ENCODE data around the gene SPAG6. TPM values are rescaled to one million over a fixed set of nuclear protein-coding genes. Genes with fewer than 3 reads are reported as not detected.

Gene SPAG6
- total and polyA plus RNA-seq, 9 of the 15 experiments (the other 6 are each of a cell fraction or from before 2014, with no cell fraction given) = 3.5 to 23.1 (median 11.8) TPM

DNA sequence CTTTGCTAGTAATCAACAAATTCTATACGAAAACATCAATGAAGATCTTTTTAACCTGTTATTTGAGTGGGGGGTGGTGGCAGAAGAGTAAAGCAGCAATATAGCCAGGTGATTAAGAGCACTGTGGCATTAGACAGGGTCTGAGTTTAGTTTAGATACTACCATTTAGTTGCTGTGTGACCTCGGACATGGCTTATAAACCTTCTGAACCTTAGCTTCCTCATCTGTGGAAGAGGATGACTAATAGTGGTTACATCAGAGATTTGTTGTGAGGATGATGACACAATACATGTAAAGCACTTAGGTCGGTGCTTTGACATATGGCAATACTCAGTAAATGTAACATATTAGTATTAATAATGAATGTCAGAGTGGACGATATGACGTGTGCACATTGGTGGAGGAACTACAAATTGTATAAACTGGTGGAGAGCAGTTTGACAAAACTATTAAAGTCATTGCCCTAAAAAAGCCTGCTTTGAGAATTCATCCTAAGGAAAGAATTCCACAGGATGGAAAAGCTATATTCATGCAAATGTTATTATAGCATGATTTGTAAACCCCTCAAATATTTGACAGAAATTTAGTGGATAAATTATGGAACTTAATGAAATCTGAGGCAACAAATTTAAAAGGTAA lies 24.3 kb downstream of the SPAG6 start (continued):
- TF ChIP-seq, protein P1, sequence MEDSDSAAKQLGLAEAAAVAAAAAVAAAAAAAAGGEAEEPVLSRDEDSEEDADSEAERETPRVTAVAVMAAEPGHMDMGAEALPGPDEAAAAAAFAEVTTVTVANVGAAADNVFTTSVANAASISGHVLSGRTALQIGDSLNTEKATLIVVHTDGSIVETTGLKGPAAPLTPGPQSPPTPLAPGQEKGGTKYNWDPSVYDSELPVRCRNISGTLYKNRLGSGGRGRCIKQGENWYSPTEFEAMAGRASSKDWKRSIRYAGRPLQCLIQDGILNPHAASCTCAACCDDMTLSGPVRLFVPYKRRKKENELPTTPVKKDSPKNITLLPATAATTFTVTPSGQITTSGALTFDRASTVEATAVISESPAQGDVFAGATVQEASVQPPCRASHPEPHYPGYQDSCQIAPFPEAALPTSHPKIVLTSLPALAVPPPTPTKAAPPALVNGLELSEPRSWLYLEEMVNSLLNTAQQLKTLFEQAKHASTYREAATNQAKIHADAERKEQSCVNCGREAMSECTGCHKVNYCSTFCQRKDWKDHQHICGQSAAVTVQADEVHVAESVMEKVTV (CRISPR knock-in tag; IDR thresholded peaks at IDR 0.05) = no peak
- TF ChIP-seq GATAD2A (IDR thresholded peaks at IDR 0.05) = 0 out of 2 replicates have a peak, but pooled peaks have one; percentile 31
- no peak for TF ChIP-seq ZNF280A (IDR thresholded peaks at IDR 0.05; ENCODE audit: low read depth, partially characterized antibody)
- TF ChIP-seq, protein P2, sequence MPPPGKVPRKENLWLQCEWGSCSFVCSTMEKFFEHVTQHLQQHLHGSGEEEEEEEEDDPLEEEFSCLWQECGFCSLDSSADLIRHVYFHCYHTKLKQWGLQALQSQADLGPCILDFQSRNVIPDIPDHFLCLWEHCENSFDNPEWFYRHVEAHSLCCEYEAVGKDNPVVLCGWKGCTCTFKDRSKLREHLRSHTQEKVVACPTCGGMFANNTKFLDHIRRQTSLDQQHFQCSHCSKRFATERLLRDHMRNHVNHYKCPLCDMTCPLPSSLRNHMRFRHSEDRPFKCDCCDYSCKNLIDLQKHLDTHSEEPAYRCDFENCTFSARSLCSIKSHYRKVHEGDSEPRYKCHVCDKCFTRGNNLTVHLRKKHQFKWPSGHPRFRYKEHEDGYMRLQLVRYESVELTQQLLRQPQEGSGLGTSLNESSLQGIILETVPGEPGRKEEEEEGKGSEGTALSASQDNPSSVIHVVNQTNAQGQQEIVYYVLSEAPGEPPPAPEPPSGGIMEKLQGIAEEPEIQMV (tag; conservative IDR thresholded peaks at IDR 0.05; ENCODE audit: low read depth) = no peak
- no peak for TF ChIP-seq GTF2E2 (tag; IDR thresholded peaks at IDR 0.05)
- no peak for TF ChIP-seq HNRNPL (IDR thresholded peaks at IDR 0.05; ENCODE audit: low read depth, low read length)
- no peak; the same call in 1 of the 2 replicates for TF ChIP-seq ZEB2 (IDR thresholded peaks at IDR 0.05)
- no peak for TF ChIP-seq ZNF586 (CRISPR knock-in tag; conservative IDR thresholded peaks at IDR 0.05)
- TF ChIP-seq LARP7 (IDR thresholded peaks at IDR 0.05) = no peak
- no peak for TF ChIP-seq TCFL5 (CRISPR knock-in tag; conservative IDR thresholded peaks at IDR 0.05)
- no peak for TF ChIP-seq FIP1L1 (IDR thresholded peaks at IDR 0.05; ENCODE audit: low read depth, low read length, poor library complexity, severe bottlenecking)
- TF ChIP-seq ZBTB33 (CRISPR knock-in tag; IDR thresholded peaks at IDR 0.05) = no peak
- 0 out of 2 replicates have a peak, but pooled peaks have one; percentile 21 for TF ChIP-seq CXXC5 (CRISPR knock-in tag; IDR thresholded peaks at IDR 0.05)
- TF ChIP-seq, protein P3, sequence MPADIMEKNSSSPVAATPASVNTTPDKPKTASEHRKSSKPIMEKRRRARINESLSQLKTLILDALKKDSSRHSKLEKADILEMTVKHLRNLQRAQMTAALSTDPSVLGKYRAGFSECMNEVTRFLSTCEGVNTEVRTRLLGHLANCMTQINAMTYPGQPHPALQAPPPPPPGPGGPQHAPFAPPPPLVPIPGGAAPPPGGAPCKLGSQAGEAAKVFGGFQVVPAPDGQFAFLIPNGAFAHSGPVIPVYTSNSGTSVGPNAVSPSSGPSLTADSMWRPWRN (IDR thresholded peaks at IDR 0.05; ENCODE audit: low read depth) = no peak
- no peak for TF ChIP-seq BRD9 (IDR thresholded peaks at IDR 0.05; ENCODE audit: low read depth, partially characterized antibody)
- no peak for TF ChIP-seq CGGBP1 (CRISPR knock-in tag; IDR thresholded peaks at IDR 0.05)
- TF ChIP-seq FOXA1 (IDR thresholded peaks at IDR 0.05; ENCODE audit: borderline replicate concordance) = no peak
- no peak for TF ChIP-seq ZNF274 (IDR thresholded peaks at IDR 0.05; ENCODE audit: borderline replicate concordance, low read depth, low read length)
- TF ChIP-seq PHF8 (IDR thresholded peaks at IDR 0.05; ENCODE audit: borderline replicate concordance, low read length) = no peak
- 0 out of 2 replicates have a peak, but pooled peaks have one; percentile 8 for TF ChIP-seq ELF1 (tag; IDR thresholded peaks at IDR 0.05)
- no peak for TF ChIP-seq FOXP1 (CRISPR knock-in tag; IDR thresholded peaks at IDR 0.05)
